Left forelimb (tissue), 1 donor: ENCODE measurements around the gene CHRM1.
"Not testable (repeated sequence)": the region's sequence is repeated elsewhere in the genome, so short reads cannot be mapped to it uniquely, and the experiment has no call there.

Source experiments
- DNase-seq: peaks from one replicate; pipeline ENCODE4 v3.0.0-alpha.2; 2018; ENCODE audit warnings: low spot score

The CHRM1 gene, protein sequence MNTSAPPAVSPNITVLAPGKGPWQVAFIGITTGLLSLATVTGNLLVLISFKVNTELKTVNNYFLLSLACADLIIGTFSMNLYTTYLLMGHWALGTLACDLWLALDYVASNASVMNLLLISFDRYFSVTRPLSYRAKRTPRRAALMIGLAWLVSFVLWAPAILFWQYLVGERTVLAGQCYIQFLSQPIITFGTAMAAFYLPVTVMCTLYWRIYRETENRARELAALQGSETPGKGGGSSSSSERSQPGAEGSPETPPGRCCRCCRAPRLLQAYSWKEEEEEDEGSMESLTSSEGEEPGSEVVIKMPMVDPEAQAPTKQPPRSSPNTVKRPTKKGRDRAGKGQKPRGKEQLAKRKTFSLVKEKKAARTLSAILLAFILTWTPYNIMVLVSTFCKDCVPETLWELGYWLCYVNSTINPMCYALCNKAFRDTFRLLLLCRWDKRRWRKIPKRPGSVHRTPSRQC

DNA sequence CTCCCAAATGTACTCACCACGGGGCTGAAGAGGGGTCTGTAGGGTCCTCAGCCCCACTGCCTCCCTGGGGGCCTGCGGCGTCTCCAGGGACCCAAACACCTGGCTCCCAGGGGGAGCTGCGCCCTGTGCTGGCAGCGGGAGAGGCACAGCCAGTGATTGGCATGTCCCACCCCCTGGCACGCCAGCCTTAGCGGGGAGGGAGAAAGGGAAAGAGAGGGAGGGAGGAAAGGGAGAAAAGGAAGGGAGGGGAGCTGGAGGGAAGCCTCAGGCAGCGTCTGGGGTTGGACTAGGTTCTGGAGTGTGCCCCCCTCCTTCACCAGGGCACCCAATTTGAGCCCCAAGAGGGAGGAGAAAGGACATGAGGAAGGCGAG lies at the start of gene CHRM1:
CHRM1 (minus strand) TSS at position 163 of the 372 bp plus-strand sequence. CDS start 10,263 bp downstream, outside the sequence.
- no peak for DNase-seq

- DNase-seq = no peak
Observed at GRCh38 chr11:62965574-62965973, 44.4 kb upstream of the CHRM1 start.

- DNase-seq = no peak
Observed at GRCh38 chr11:62962391-62962790, 41.2 kb upstream of the CHRM1 start.

- no peak for DNase-seq
Observed at GRCh38 chr11:62961017-62961570, 39.9 kb upstream of the CHRM1 start.

GRCh38 chr11:62959422-62959980 lies 38.3 kb upstream of the CHRM1 start:
- DNase-seq = no peak

DNA sequence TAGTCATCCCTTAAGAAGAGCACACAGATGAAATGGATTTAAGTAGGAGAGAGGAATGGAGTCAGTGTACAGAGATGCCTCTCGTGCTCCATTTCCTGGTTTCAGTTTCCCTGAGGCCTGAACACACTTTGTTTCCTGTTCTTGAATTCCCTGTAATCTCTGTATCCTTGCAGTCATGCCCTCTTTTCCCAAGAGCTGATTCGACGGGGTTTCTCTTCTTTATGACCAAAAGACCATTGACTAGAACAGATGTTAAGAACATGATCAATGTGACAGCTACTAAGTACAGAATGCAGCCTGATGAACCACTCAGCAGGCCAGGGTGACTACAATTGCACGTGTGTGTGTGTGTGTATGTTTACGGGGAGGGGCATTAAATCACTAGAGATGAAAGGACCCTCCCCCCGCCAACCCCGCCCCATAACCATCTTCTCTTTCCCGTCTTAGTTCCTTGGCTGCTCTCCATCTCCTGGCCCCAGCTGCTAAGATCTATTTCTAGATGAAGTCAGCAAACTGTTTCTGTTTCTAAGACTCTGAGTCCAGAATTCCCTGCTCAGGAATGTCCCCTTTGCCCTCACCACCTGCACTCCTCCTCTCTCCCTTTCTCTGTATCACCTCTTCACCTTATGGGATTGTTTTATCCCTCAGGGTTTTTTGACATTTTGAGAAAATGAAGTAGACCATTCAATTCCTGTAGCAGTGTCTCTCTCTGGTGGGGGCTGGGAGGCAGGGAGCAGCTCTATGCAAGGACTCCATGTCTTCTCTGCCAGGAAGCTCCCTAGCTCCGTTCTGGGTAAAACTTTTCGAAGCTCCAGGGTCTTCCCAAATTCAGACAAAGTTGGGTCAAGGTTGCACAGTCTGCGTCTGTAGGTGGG lies 37.6 kb upstream of the CHRM1 start:
- peak; percentile 82 for DNase-seq

- DNase-seq = no peak
Observed at GRCh38 chr11:62957147-62957546, 36.0 kb upstream of the CHRM1 start.

DNA sequence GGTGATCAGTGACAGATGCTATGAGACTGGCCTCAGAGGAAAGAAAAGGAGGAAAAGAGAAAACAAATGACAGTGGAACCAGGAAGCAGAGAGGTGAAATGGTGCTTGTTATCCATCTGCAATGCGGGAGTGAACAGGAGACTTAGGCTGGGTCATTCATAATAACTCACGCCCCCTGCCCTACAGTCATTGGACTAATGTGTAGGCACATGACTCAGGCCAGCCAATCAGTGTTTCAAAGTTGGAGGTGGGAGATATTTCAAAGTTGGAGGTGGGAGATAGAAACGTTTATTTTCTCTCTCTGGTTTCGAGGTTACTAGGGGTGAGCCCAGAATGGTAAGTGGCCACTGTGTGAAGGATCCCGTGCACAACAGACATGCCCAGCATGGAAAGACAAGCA lies 33.3 kb upstream of the CHRM1 start:
- no peak for DNase-seq

- no peak for DNase-seq
Observed at GRCh38 chr11:62953811-62954210, 32.6 kb upstream of the CHRM1 start.

- no peak for DNase-seq
Observed at GRCh38 chr11:62948765-62949320, 27.7 kb upstream of the CHRM1 start.

DNA sequence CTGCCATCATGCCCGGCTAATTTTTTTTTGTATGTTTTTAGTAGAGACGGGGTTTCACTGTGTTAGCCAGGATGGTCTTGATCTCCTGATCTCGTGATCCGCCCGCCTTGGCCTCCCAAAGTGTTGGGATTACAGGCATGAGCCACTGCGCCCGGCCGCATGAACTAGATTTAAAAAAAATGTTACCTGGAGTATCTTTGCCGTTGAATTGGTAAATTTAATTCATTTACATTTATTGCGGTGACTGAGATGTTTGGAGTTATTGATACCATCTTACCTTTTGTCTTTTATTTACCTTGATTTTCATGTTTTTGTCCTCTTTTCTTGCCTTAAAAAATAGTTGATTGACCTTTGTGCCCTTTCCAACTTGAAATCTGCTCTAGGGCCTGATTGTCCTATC lies 24.4 kb upstream of the CHRM1 start:
- DNase-seq = not testable (repeated sequence)

DNA sequence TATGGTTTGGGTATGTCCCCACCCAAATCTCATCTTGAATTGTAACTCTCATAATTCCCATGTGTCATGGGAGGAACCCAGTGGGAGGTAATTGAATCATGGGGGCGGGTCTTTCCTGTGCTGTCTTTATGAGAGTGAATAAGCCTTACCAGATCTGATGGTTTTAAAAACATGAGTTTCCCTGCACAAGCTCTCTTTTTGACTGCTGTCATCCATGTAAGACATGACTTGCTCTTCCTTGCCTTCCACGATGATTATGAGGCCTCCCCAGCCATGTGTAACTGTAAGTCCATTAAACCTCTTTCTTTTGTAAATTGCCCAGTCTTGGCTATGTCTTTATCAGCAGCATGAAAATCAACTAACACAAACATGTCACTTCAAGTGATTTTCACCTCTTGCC lies 16.4 kb upstream of the CHRM1 start:
- not testable (repeated sequence) for DNase-seq

DNA sequence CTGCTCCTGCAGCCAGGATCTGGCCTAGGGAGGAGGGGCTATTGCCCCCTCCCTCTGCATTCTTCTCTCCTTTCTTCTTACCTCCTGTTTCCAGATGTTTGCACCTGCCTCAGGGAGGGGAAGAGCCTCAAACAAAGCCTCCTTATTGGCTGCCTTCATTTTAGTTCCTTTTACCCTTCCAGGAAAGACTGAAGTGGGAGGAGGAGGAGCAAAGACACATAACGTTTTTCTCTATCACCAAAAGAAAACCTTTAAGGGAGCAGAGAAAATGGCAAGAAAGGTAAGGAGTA lies 13.3 kb upstream of the CHRM1 start:
- DNase-seq = no peak

- peak; percentile 54 for DNase-seq
Observed at GRCh38 chr11:62933750-62934495, 12.8 kb upstream of the CHRM1 start.

- no peak for DNase-seq
Observed at GRCh38 chr11:62933285-62933684, 12.1 kb upstream of the CHRM1 start.

DNA sequence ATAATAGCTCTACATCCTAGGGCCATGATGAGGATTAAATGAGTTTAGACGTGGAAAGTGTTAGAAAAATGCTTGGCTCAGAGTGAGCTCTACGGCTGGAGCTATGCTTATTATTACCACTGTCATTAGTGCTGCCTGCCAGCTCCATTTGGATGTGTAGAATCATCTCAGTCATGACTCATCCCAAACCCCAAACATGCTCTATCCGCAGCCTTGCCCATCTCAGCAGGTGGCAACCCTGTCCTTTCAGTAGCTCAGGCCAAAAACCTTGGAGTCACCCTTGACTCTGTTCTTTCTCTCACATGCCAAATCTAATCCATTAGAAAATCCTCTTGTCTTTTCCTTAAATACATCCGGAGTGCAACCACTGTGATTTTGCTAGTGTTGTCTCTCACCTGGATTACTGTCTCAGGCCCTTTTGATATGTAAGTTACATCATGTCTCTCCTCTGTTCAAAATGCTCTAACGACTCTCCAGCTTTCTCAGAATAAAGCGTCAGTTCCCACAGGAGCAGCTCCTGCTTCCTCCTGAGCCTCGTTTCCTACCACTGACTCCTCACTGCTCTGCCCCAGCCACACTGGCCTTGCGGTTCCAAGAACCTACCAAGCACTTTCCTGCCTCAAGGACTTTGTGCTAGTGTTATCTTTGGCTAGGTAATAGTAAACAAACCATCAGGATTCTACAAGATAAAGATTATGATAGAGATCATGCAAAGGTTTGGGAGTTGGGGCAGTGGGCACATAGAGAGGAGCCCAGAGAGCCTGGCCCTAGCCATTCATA lies 10.5 kb upstream of the CHRM1 start:
- peak; percentile 12 for DNase-seq

- DNase-seq = peak; percentile 30
Observed at GRCh38 chr11:62930666-62931065, 9.5 kb upstream of the CHRM1 start.

DNA sequence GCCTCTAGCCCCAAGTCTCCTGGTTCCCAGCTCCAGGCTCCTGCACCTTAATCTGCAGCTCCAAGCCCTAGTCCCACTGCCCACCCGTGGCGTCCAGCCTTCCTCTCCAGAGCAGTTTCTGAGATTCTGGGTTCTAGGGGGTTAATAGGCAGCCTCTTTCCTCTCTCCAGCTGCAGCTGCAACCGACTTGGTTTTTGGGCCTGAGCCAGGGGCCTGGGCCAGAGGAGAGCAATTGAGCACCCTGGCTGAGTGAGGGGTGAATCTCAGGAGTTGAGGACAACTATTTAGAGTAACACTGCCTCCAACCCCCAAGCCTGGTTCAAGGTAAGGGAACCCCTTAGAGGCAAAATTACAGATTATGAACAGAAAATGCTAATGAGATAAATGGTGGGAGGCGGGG lies 9.0 kb upstream of the CHRM1 start:
- peak; percentile 74 for DNase-seq

GRCh38 chr11:62928011-62928410 lies 6.8 kb upstream of the CHRM1 start:
- no peak for DNase-seq

DNA sequence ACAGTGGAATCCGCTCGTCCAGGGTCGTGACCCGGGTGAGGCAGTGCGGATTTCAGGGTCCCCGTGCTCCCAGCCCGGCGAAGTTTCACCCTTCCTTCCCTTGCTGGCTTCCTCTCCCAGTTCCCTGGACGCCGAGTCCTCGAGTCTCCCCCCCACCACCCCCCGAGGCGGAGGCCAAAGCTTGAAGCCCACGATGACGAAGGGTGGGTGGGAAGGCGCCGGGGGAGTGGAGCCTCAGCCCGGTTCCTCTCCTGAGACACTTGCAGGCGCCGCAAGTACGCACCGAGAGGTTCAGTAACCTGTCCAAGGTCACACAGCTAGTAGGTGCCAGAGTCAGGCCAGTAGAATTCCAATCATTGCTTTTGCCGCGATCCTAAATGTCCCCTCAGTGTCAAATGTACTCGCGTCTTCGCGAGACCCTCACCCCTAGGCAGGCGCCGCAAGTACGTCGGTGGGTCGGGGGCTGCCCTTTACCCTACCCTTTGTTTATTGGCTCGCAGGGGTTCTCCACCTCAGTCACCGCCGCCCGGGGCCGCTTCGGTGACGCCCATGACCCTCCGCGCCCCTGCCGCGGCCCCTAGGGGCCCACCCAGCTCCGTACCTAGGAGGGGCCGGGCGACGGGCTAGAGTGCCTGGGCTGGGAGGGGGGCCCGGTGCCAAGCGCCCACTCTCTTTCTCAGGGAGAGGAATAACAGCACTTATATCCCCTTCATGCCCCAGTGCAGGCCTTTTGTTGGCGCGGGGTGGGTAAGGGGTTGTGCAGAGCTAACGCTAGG lies 5.7 kb upstream of the CHRM1 start:
- no peak for DNase-seq
